Peyer's patch (tissue), 4 donors: Measurements from ENCODE around the gene ADCY9. TPM values are rescaled to one million over a fixed set of nuclear protein-coding genes. Genes with fewer than 3 reads are reported as not detected.

Experiments used
- DNase-seq, 3 donors: peaks; one replicate each; pipeline ENCODE4 v3.0.0-alpha.2; 2017 to 2019
- H3K27ac ChIP-seq, 4 donors: fragments of 200-600 bp; sonication (generic); one replicate each; pipeline ENCODE4 v1.5.1; 2016 to 2019
- H3K27me3 ChIP-seq, 2 donors: fragments of 200-600 bp; sonication (generic); one replicate each; pipeline ENCODE4 v1.5.1; 2019
- H3K36me3 ChIP-seq, 3 donors: fragments of 200-600 bp; sonication (generic); one replicate each; pipeline ENCODE4 v1.5.1; 2016 to 2019
- H3K4me1 ChIP-seq, 4 donors: fragments of 200-600 bp; sonication (generic); one replicate each; pipeline ENCODE4 v1.5.1; 2016 to 2019
- H3K4me3 ChIP-seq, 4 donors: fragments of 200-600 bp; sonication (generic); 1 replicate in 3 of 4; 2 replicates in 1 of 4; pipeline ENCODE4 v1.5.1; 2016 to 2019; ENCODE audit warnings: mild to moderate bottlenecking in 1 of 4
- H3K9me3 ChIP-seq, 4 donors: fragments of 200-600 bp; sonication (generic); one replicate each; pipeline ENCODE4 v1.5.1; 2016 to 2019; ENCODE audit warnings: mild to moderate bottlenecking in 1 of 4
- CTCF ChIP-seq, 6 experiments: fragments of 450-650 bp in 4 of 6; fragments of 200-600 bp in 2 of 6; sonication (generic) in 1 of 6; IDR thresholded peaks; one replicate each; pipeline ENCODE4 v1.5.1; 2017 to 2019; ENCODE audit warnings: antibody characterized with exemption in 6 of 6, mild to moderate bottlenecking in 3 of 6, moderate library complexity in 1 of 6
- POLR2A ChIP-seq, 2 donors: fragments of 450-650 bp; IDR thresholded peaks; one replicate each; pipeline ENCODE4 v1.5.1; 2017; ENCODE audit warnings: antibody characterized with exemption in 2 of 2, mild to moderate bottlenecking in 2 of 2, moderate library complexity in 2 of 2
- total RNA-seq, 4 donors: library from RNA; depleted of rRNA; stranded (reverse); fragments of >200 nt; gene quantifications; one replicate each; pipeline ENCODE4 v1.1.0, GENCODE V29; 2016

ADCY9 gene
- total RNA-seq, 4 donors from 2014 or later = 19.8 to 47.3 (median 44.0) TPM

GRCh38 chr16:4016005-4016352 is 100.3 kb downstream of the ADCY9 start:
- Histone ChIP-seq H3K27me3 (no peaks in the 10 kb centered on the region), H3K27ac (peak overlapping the region in 1 of 4 donors; percentile 82), H3K4me1 (peaks cover 0 to 64% (median 3%) of the 10 kb centered on the region in 4 donors), H3K4me3 (no peak overlapping the region), H3K9me3 (no peaks in the 10 kb centered on the region), H3K36me3 (no peaks in the 10 kb centered on the region)
- DNase-seq = no peak
- TF ChIP-seq CTCF (IDR thresholded peaks at IDR 0.05) (no peak), POLR2A (IDR thresholded peaks at IDR 0.05) (no peak)

- no peak for TF ChIP-seq CTCF (IDR thresholded peaks at IDR 0.05)
- peak in 1 of 2 donors; percentile 15 for TF ChIP-seq POLR2A (IDR thresholded peaks at IDR 0.05)
- Histone ChIP-seq H3K27ac (peak overlapping the region in 3 of 4 donors; percentile 53 to 82 (median 81)), H3K4me1 (peaks cover 0 to 67% (median 3%) of the 10 kb centered on the region in 4 donors), H3K27me3 (no peaks in the 10 kb centered on the region), H3K4me3 (peak overlapping the region in 1 of 4 donors; percentile 20), H3K9me3 (no peaks in the 10 kb centered on the region), H3K36me3 (no peaks in the 10 kb centered on the region)
- peak in 2 of 3 donors; percentile 65 to 70 for DNase-seq
Measured at GRCh38 chr16:4015275-4016004, 100.8 kb downstream of the ADCY9 start.

GRCh38 chr16:4011940-4012629 is 104.2 kb downstream of the ADCY9 start:
- Histone ChIP-seq H3K27me3 (no peaks in the 10 kb centered on the region), H3K9me3 (no peaks in the 10 kb centered on the region), H3K4me1 (peaks cover 0 to 46% (median 3%) of the 10 kb centered on the region in 4 donors), H3K4me3 (peak overlapping the region in 1 of 4 donors; percentile 7), H3K36me3 (no peaks in the 10 kb centered on the region), H3K27ac (peak overlapping the region in 3 of 4 donors; percentile 18 to 82 (median 70))
- DNase-seq = peak in 1 of 3 donors; percentile 59
- no peak for TF ChIP-seq POLR2A (IDR thresholded peaks at IDR 0.05)
- TF ChIP-seq CTCF (IDR thresholded peaks at IDR 0.05) = no peak

GRCh38 chr16:4011225-4011939 is 104.9 kb downstream of the ADCY9 start:
- no peak for TF ChIP-seq CTCF (IDR thresholded peaks at IDR 0.05)
- no peak for TF ChIP-seq POLR2A (IDR thresholded peaks at IDR 0.05)

More at GRCh38 chr16:4011225-4011939, 104.9 kb downstream of the ADCY9 start:
- no peak for DNase-seq
- Histone ChIP-seq H3K9me3 (no peaks in the 10 kb centered on the region), H3K4me1 (peaks cover 0 to 46% (median 3%) of the 10 kb centered on the region in 4 donors), H3K4me3 (peak overlapping the region in 1 of 4 donors; percentile 7), H3K27ac (peak overlapping the region in 2 of 4 donors; percentile 70 to 82), H3K27me3 (no peaks in the 10 kb centered on the region), H3K36me3 (no peaks in the 10 kb centered on the region)
